Measurements from ENCODE around the gene CHAT. TPM values are rescaled to one million over a fixed set of nuclear protein-coding genes. Genes with fewer than 3 reads are reported as not detected.

The CHAT gene
- total and polyA plus RNA-seq, 2 of the 13 experiments (the other 11 are each of a cell fraction or from before 2014, with no cell fraction given) = not detected

DNA sequence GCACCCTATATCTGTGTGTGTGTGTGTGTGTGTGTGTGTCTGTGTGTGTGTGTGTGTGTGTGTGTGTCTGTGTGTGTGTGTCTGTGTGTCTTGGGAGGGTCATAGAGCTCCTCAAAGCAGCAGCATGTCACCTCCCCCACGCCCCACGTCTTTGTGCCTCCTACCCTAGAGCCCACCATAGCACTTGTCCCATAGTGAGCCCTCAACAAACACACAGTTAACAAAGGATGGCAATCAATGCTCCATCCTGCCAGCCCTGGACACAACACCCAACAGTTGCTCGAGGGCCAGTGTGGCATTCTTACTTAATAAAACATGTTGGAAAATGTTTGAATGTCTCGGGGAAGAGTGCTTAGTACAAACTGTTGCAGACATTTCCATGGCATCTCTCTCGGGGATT lies 96.1 kb downstream of the CHAT start:
- Histone ChIP-seq H3K4me1 (ENCODE audit: insufficient read depth, low read length) (no peaks in the 10 kb centered on the region), H4K20me1 (ENCODE audit: insufficient read depth, low read length) (no peaks in the 10 kb centered on the region), H2AFZ (ENCODE audit: low read length) (no peak overlapping the region), H3K4me2 (ENCODE audit: low read depth, low read length) (no peak overlapping the region), H3K36me3 (replicated peaks in 1 of 2; ENCODE audit: control insufficient read depth in 1 of 2, insufficient read depth in 2 of 2, low read length in 2 of 2) (no peaks in the 10 kb centered on the region), H3K79me2 (ENCODE audit: insufficient read depth, low read length) (no peaks in the 10 kb centered on the region), H3K27ac (ENCODE audit: extremely low read length, insufficient read depth, low read length) (no peak overlapping the region), H3K4me3 (replicated peaks in 1 of 3; ENCODE audit: insufficient read depth in 1 of 3, low read depth in 2 of 3, low read length in 3 of 3) (no peak overlapping the region), H3K9me3 (ENCODE audit: low read length) (no peaks in the 10 kb centered on the region), H3K9ac (ENCODE audit: insufficient read depth, low read depth, low read length) (no peak overlapping the region), H3K27me3 (ENCODE audit: control insufficient read depth in 1 of 2, insufficient read depth in 2 of 2, low read length in 2 of 2) (peaks cover 5 to 17% of the 10 kb centered on the region in 2 experiments; a peak in 4 of 5 replicates)
- TF ChIP-seq, protein P1, sequence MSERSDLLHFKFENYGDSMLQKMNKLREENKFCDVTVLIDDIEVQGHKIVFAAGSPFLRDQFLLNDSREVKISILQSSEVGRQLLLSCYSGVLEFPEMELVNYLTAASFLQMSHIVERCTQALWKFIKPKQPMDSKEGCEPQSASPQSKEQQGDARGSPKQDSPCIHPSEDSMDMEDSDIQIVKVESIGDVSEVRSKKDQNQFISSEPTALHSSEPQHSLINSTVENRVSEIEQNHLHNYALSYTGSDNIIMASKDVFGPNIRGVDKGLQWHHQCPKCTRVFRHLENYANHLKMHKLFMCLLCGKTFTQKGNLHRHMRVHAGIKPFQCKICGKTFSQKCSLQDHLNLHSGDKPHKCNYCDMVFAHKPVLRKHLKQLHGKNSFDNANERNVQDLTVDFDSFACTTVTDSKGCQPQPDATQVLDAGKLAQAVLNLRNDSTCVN (CRISPR knock-in tag; IDR thresholded peaks at IDR 0.05; ENCODE audit: borderline replicate concordance) = no peak
- TF ChIP-seq, protein P2, sequence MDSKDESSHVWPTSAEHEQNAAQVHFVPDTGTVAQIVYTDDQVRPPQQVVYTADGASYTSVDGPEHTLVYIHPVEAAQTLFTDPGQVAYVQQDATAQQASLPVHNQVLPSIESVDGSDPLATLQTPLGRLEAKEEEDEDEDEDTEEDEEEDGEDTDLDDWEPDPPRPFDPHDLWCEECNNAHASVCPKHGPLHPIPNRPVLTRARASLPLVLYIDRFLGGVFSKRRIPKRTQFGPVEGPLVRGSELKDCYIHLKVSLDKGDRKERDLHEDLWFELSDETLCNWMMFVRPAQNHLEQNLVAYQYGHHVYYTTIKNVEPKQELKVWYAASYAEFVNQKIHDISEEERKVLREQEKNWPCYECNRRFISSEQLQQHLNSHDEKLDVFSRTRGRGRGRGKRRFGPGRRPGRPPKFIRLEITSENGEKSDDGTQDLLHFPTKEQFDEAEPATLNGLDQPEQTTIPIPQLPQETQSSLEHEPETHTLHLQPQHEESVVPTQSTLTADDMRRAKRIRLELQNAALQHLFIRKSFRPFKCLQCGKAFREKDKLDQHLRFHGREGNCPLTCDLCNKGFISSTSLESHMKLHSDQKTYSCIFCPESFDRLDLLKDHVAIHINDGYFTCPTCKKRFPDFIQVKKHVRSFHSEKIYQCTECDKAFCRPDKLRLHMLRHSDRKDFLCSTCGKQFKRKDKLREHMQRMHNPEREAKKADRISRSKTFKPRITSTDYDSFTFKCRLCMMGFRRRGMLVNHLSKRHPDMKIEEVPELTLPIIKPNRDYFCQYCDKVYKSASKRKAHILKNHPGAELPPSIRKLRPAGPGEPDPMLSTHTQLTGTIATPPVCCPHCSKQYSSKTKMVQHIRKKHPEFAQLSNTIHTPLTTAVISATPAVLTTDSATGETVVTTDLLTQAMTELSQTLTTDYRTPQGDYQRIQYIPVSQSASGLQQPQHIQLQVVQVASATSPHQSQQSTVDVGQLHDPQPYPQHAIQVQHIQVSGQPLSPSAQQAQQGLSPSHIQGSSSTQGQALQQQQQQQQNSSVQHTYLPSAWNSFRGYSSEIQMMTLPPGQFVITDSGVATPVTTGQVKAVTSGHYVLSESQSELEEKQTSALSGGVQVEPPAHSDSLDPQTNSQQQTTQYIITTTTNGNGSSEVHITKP (CRISPR knock-in tag; IDR thresholded peaks at IDR 0.05; ENCODE audit: low read depth) = no peak
- no peak for TF ChIP-seq ZNF619 (CRISPR knock-in tag; IDR thresholded peaks at IDR 0.05)
- TF ChIP-seq, protein P3, sequence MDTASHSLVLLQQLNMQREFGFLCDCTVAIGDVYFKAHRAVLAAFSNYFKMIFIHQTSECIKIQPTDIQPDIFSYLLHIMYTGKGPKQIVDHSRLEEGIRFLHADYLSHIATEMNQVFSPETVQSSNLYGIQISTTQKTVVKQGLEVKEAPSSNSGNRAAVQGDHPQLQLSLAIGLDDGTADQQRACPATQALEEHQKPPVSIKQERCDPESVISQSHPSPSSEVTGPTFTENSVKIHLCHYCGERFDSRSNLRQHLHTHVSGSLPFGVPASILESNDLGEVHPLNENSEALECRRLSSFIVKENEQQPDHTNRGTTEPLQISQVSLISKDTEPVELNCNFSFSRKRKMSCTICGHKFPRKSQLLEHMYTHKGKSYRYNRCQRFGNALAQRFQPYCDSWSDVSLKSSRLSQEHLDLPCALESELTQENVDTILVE (CRISPR knock-in tag; IDR thresholded peaks at IDR 0.05) = no peak
- TF ChIP-seq ZFP82 (CRISPR knock-in tag; IDR thresholded peaks at IDR 0.05; ENCODE audit: borderline replicate concordance) = no peak
- TF ChIP-seq RFX1 (IDR thresholded peaks at IDR 0.05) = no peak
- TF ChIP-seq, protein P4, sequence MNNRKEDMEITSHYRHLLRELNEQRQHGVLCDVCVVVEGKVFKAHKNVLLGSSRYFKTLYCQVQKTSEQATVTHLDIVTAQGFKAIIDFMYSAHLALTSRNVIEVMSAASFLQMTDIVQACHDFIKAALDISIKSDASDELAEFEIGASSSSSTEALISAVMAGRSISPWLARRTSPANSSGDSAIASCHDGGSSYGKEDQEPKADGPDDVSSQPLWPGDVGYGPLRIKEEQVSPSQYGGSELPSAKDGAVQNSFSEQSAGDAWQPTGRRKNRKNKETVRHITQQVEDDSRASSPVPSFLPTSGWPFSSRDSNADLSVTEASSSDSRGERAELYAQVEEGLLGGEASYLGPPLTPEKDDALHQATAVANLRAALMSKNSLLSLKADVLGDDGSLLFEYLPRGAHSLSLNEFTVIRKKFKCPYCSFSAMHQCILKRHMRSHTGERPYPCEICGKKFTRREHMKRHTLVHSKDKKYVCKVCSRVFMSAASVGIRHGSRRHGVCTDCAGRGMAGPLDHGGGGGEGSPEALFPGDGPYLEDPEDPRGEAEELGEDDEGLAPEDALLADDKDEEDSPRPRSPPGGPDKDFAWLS (CRISPR knock-in tag; IDR thresholded peaks at IDR 0.05; ENCODE audit: borderline replicate concordance) = no peak
- TF ChIP-seq NAIF1 (CRISPR knock-in tag; IDR thresholded peaks at IDR 0.05; ENCODE audit: borderline replicate concordance) = no peak
- TF ChIP-seq POLR2G (IDR thresholded peaks at IDR 0.05; ENCODE audit: low read depth, low read length) = no peak
- no peak for TF ChIP-seq MAFK (conservative IDR thresholded peaks at IDR 0.05 in 1 of 2, IDR thresholded peaks at IDR 0.05 in 1 of 2; ENCODE audit: low read length in 2 of 2)
- TF ChIP-seq RFX5 (IDR thresholded peaks at IDR 0.05; ENCODE audit: low read depth, low read length) = no peak
- no peak for TF ChIP-seq ZNF558 (CRISPR knock-in tag; IDR thresholded peaks at IDR 0.05; ENCODE audit: borderline replicate concordance)
- no peak for TF ChIP-seq ZNF678 (CRISPR knock-in tag; IDR thresholded peaks at IDR 0.05)
- 15% methylated on average over 4 of the region's 5 CpGs for WGBS (ENCODE audit: low lambda C conversion rate)
- ChIA-PET POLR2A (no interaction called here), CTCF (ENCODE audit: low intra/inter-chr PET ratio, low total read pairs) (no interaction called here)
- intact Hi-C loops (cut with micrococcal nuclease; ENCODE audit: unreplicated experiment) = no loop called here
- ATAC-seq = no peak
- no peak for DNase-seq (ENCODE audit: low spot score)
- in situ Hi-C loops (cut with HindIII; ENCODE audit: extremely low pct_ligation_motif_present, low pct_unique_long_range_greater_than_20kb) = no loop called here
- no TSS peak for BruUV-seq (replicated peaks)
- FAIRE-seq = no peak

All from HepG2 (cell line).